ENCODE results near the gene EXOSC2.

Gene EXOSC2

DNA sequence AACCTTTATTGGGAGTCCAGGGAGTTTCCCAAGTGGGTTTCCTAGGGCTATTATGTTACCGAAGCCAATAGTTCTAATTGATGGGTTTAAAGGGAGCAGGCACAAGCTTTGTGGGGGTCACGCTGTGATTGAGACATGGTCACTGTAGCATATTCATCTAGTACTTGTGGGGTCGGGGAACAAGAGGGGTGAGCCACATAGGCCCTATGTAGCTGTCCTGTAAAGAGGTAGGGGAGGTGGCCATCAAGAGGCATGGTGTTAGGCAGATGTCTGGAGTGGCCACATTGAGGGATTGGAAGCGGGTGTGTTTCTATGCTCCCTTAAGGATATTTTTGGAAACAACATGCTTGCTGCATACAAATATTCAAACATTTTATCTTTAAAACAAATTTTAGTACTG, 50.1 kb downstream of the EXOSC2 start:
- TF ChIP-seq, protein P1, sequence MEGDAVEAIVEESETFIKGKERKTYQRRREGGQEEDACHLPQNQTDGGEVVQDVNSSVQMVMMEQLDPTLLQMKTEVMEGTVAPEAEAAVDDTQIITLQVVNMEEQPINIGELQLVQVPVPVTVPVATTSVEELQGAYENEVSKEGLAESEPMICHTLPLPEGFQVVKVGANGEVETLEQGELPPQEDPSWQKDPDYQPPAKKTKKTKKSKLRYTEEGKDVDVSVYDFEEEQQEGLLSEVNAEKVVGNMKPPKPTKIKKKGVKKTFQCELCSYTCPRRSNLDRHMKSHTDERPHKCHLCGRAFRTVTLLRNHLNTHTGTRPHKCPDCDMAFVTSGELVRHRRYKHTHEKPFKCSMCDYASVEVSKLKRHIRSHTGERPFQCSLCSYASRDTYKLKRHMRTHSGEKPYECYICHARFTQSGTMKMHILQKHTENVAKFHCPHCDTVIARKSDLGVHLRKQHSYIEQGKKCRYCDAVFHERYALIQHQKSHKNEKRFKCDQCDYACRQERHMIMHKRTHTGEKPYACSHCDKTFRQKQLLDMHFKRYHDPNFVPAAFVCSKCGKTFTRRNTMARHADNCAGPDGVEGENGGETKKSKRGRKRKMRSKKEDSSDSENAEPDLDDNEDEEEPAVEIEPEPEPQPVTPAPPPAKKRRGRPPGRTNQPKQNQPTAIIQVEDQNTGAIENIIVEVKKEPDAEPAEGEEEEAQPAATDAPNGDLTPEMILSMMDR (IDR thresholded peaks at IDR 0.05), result no peak

DNA sequence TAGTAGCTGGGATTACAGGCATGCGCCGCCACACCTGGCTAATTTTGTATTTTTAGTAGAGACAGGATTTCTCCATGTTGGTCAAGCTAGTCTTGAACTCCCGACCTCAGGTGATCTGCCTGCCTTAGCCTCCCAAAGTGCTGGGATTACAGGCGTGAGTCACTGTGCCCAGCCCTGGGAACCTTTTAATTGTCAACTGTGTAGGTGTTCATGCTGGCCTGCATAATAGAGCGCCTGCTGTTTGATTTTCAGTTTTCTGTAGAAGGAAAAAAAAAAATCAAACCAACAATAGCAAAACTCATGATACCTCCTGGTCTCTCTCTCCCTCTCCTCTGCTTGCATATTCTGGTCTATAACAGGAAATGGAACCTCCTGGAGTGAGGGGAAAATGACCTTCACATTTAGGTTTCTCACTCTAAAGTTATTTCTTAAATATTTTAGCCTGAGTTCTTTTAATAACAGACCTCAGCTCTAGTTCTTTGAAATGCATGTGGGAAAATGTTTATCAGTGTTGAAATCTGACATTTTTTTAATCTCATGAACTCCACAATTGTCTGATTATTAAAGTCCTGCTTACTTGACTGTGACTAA, 51.7 kb downstream of the EXOSC2 start:
- TF ChIP-seq, protein P1 (IDR thresholded peaks at IDR 0.05), result no peak

DNA sequence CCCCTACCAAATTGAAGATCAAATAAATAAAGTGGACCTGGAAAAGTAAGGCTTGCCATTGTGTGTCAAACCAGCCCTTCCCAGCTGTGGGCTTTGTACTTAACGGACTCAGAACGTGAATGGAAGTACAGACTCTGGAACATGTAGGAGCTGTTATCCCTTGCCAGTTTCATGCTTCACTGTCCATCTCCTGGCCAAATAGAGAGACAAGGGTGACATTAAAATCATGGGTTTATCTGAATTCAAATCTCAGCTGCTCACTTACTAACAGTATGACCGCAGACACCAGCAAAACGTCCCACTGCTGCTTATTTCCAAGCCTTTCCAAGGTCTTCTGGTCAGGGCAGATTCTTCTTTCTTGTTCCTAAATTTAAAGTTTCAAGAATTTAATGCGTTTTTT, 52.2 kb downstream of the EXOSC2 start:
- TF ChIP-seq, protein P1 (IDR thresholded peaks at IDR 0.05), result no peak

DNA sequence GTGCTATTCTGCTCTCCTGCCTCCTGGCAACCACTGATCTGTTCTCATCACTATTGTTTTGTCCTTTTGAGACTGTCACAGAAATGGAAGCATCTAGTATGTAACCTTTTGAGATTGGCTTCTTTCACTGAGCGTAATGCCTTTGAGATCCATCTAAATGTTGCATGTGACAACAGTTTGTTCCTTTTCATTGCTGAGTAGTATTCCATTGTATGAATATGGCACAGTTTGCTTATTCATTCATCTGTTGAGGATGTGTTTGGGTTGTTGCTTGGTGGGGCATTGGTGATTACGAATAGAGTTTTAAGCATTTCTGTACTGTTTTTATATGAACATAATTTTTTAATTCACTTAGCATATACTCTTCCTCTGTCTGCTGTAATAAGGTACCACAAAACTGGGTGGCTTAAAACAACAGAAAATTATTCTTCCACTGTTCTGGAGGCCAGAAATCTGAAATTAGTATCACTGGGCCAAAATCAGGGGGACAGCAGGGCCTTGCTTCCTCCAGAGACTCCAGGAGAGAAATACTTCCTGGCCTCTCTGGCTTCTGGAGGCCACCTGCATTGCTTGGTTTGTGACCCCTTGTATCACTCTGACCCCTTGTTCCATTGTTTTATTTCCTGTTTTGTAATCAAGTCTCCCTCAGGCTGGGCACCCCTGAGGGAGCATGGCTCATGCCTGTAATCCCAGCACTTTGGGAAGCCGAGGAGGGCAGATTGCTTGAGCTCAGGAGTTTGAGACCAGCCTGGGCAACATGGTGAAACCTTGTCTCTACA, 53.0 kb downstream of the EXOSC2 start:
- TF ChIP-seq, protein P1 (IDR thresholded peaks at IDR 0.05), result no peak

DNA sequence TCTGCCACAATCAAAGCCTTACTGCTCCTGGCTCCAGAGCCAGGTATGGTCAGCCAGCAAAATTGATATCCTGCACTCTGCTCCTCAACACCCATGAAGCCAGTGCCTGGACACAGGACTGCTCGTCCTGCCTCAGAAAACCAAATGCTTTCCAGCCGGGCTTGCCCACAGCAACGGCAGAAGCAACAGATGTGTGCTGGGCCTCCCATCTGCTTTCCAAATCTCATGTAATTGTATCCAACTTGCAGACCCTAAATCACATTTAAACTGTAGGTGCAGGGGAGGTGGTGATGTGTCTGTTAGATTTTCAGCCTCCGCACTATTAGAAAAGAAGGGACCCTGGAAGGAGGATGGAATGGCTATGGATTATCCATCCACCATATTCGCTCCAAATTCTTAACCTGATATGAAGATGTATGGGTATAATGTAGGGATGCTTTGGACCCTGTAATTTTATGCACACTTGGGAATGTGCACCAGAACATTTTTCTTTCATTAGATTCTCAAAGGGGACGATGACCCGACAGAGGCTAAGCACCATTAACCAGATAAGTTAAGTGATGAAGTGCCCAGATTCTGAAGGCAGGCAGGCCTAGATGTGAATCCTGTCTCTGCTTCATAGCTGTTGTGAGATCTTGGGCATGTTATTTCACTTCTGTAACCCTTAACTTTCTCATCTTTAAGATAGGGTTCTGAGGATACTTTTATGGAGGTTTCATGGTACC, 58.2 kb downstream of the EXOSC2 start:
- TF ChIP-seq, protein P1 (IDR thresholded peaks at IDR 0.05), result no peak
